Panc1 (cell line): Measurements from ENCODE around the gene SPATC1L. TPM values are rescaled to one million over a fixed set of nuclear protein-coding genes. Genes with fewer than 3 reads are reported as not detected.

ENCODE experiments used
- ATAC-seq: fragments of 200-7000 bp; cut with Tn5 transposase; 2 replicates; pipeline ENCODE4 v1.9.1; 2020; ENCODE audit warnings: mild to moderate bottlenecking, moderate library complexity
- BruUV-seq: library from RNA; stranded (reverse); fragments of 400-500 nt; replicated peaks from 2 replicates; lab custom pipeline; 2021; lab: Mats Ljungman, UMichigan
- CTCF ChIA-PET: fragments of 300-600 bp; sonication (Branson Sonifier 250); formaldehyde crosslinking; loops from one replicate; lab custom pipeline; 2022; ENCODE audit warnings: antibody characterized with exemption; lab: Charles Lee
- POLR2A ChIA-PET: fragments of 300-600 bp; sonication (Branson Sonifier 250); formaldehyde crosslinking; loops from one replicate; lab custom pipeline; 2022; ENCODE audit warnings: antibody characterized with exemption; lab: Charles Lee
- DNase-seq: peaks from one replicate; pipeline ENCODE4 v3.0.0-alpha.2; 2010; ENCODE audit warnings: low read depth, low spot score
- H3K27ac ChIP-seq: 2 replicates; pipeline ENCODE4 v1.5.1; 2011; ENCODE audit warnings: mild to moderate bottlenecking, low read length, inconsistent platforms
- H3K27me3 ChIP-seq: fragments of 200-500 bp; sonication (Bioruptor generic); 2 replicates; pipeline ENCODE4 v1.6.0; 2014; ENCODE audit warnings: low read length, inconsistent platforms; ENCODE audit not compliant: control insufficient read depth, insufficient read depth
- H3K36me3 ChIP-seq: fragments of 200-500 bp; sonication (Bioruptor generic); 2 replicates; pipeline ENCODE4 v1.5.1; 2014; ENCODE audit warnings: inconsistent platforms, mild to moderate bottlenecking, low read length, moderate library complexity; ENCODE audit not compliant: control insufficient read depth, insufficient read depth
- H3K4me1 ChIP-seq: 2 replicates; pipeline ENCODE4 v1.5.1; 2011; ENCODE audit warnings: inconsistent platforms, mild to moderate bottlenecking, low read length, moderate library complexity; ENCODE audit not compliant: control insufficient read depth, insufficient read depth
- H3K4me3 ChIP-seq, 2 experiments: 2 replicates each; pipeline ENCODE4 v1.5.1; 2011 to 2012; ENCODE audit warnings: low read depth in 2 of 2, low read length in 2 of 2, mild to moderate bottlenecking in 2 of 2, inconsistent platforms in 1 of 2, moderate library complexity in 1 of 2
- H3K9me3 ChIP-seq: fragments of 200-500 bp; sonication (Bioruptor generic); 2 replicates; pipeline ENCODE4 v1.5.1; 2014; ENCODE audit warnings: low read depth, mild to moderate bottlenecking, inconsistent platforms, low read length, moderate library complexity; ENCODE audit not compliant: control insufficient read depth, insufficient read depth
- CTCF ChIP-seq: fragments of 450-650 bp; IDR thresholded peaks from 2 replicates; pipeline ENCODE4 v1.5.1; 2017; ENCODE audit warnings: mild to moderate bottlenecking
- POLR2AphosphoS5 ChIP-seq: IDR thresholded peaks from 2 replicates; pipeline ENCODE4 v1.6.1; 2012; ENCODE audit warnings: mild to moderate bottlenecking, low read depth, low read length, moderate library complexity
- REST ChIP-seq, 2 experiments: IDR thresholded peaks; 2 replicates each; pipeline ENCODE4 v1.6.1; 2011 to 2012; ENCODE audit warnings: low read depth in 2 of 2, control low read depth in 1 of 2, low read length in 1 of 2, mild to moderate bottlenecking in 1 of 2, moderate library complexity in 1 of 2; ENCODE audit not compliant: insufficient read depth in 1 of 2
- SIN3A ChIP-seq: IDR thresholded peaks from 2 replicates; pipeline ENCODE4 v1.6.1; 2012; ENCODE audit warnings: low read depth, mild to moderate bottlenecking, low read length, moderate library complexity, borderline replicate concordance; ENCODE audit not compliant: insufficient read depth
- TCF7L2 ChIP-seq: IDR thresholded peaks from 2 replicates; pipeline ENCODE4 v1.6.1; 2011; ENCODE audit warnings: mild to moderate bottlenecking, low read depth, low read length, inconsistent platforms
- in situ Hi-C: cut with HindIII; loops from 2 replicates; pipeline ENCODE4 v1.10.0; 2016; ENCODE audit warnings: low sequenced_read_pairs, low pct_unique_long_range_greater_than_20kb
- intact Hi-C: fragments of 100-400 bp; cut with micrococcal nuclease; formaldehyde crosslinking; loops from one replicate; pipeline ENCODE4 v1.10.0; 2022; ENCODE audit not compliant: unreplicated experiment
- total RNA-seq: library from RNA; stranded (reverse); gene quantifications from one replicate; pipeline ENCODE4 v1.2.1, GENCODE V29; 2021; ENCODE audit not compliant: unreplicated experiment

The SPATC1L gene
- total RNA-seq, 1 experiment from 2014 or later = 0.26 TPM

- ChIA-PET CTCF (no interaction called here), POLR2A (no interaction called here)
- no peak for ATAC-seq
- no peaks in the 10 kb centered on the region for H3K27me3 ChIP-seq
- TF ChIP-seq SIN3A (no peak), TCF7L2 (no peak), CTCF (no peak), REST (IDR thresholded peaks at IDR 0.05; ENCODE audit: insufficient read depth in 1 of 2, low read depth in 2 of 2, low read length in 1 of 2) (no peak), POLR2AphosphoS5 (no peak)
- H3K9me3 ChIP-seq = no peaks in the 10 kb centered on the region
- H3K4me1 ChIP-seq = no peaks in the 10 kb centered on the region
- H3K4me3 ChIP-seq = no peak overlapping the region
- no peaks in the 10 kb centered on the region for H3K36me3 ChIP-seq
- in situ Hi-C loops = no loop called here
- intact Hi-C loops = no loop called here
- no peak for DNase-seq
- BruUV-seq = no TSS peak
- H3K27ac ChIP-seq = no peak overlapping the region
Observed at GRCh38 chr21:46216132-46216747, 32.0 kb upstream of the SPATC1L start.

- POLR2A ChIA-PET = no interaction called here
- H3K4me3 ChIP-seq = no peak overlapping the region
- TF ChIP-seq SIN3A (no peak), TCF7L2 (no peak), CTCF (no peak), POLR2AphosphoS5 (no peak), REST (IDR thresholded peaks at IDR 0.05; ENCODE audit: insufficient read depth in 1 of 2, low read depth in 2 of 2, low read length in 1 of 2) (no peak)
- no peaks in the 10 kb centered on the region for H3K36me3 ChIP-seq
- H3K27ac ChIP-seq = no peak overlapping the region
- no peak for DNase-seq
- intact Hi-C loops (no loop called here), in situ Hi-C loops (no loop called here)
- CTCF ChIA-PET = no interaction called here
- no peaks in the 10 kb centered on the region for H3K27me3 ChIP-seq
- H3K4me1 ChIP-seq = no peaks in the 10 kb centered on the region
- no peaks in the 10 kb centered on the region for H3K9me3 ChIP-seq
- BruUV-seq = no TSS peak
- ATAC-seq = no peak
Observed at GRCh38 chr21:46215436-46216131, 31.3 kb upstream of the SPATC1L start.
